Measurements from ENCODE around the gene RPA3.

RPA3 gene

GRCh38 chr7:7654964-7655715, 63.3 kb downstream of the RPA3 start:
- no peak for DNase-seq (ENCODE audit: low read depth, low spot score)

- no peak for DNase-seq (ENCODE audit: low read depth, low spot score)
Measured at GRCh38 chr7:7653593-7654187, 64.7 kb downstream of the RPA3 start.

DNA sequence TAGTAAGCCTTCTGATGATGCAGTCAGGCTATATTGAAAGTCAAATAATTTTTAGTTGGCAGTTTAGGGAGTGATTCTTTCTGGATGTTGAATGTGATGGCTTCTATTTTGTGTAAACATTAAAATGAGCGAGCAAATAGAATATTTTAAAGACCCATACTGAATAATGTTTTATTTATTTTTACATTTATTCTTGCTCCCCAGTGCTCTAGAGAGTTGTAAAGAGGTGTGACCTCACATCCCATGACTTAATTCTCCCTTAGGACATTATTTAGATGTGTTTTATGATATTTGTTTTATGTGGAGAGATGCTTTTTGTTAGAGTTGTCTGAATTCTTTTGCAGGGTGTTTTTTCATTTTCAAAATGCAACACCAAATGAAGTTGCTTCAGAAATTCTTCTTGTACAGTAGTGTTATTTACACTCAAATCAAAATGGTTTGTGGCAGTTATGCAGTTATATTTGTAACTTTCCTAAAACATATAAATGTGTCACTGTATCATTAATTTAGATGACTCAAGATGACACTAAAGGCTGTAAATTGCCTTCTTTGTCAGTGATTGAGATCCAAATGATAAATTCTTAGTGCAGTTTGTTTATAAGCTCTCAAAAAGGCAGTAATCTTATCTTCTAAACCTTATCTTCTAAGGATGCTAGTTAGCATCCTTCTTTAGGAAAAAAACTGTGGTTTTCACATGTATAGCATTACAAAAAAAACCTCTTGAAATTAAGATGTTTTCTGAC, 65.4 kb downstream of the RPA3 start:
- no peak for DNase-seq (ENCODE audit: low read depth, low spot score)

GRCh38 chr7:7651479-7651878, 66.9 kb downstream of the RPA3 start:
- DNase-seq (ENCODE audit: low read depth, low spot score): no peak

- no peak for DNase-seq (ENCODE audit: low read depth, low spot score)
Measured at GRCh38 chr7:7650682-7651206, 67.7 kb downstream of the RPA3 start.

- no peak for DNase-seq (ENCODE audit: low read depth, low spot score)
Measured at GRCh38 chr7:7647495-7648036, 70.8 kb downstream of the RPA3 start.

DNA sequence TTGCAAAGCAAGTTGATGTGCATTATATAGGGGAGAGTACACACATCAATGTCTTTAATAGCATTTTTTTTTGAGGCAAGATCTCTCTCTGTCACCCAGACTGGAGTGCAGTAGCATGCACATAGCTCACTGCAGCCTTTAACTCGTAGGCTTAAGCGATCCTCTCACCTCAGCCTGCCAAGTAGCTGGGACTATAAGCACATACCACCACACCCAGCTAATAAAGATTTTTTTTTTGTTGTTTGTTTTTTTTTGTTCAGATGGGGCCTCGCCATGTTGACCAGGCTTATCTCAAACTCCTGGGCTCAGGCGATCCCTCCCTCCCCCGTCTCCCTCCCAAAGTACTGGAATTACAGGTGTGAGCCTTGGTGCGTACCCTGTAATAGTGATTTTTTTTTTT, 76.3 kb downstream of the RPA3 start:
- no peak for DNase-seq (ENCODE audit: low read depth, low spot score)

GRCh38 chr7:7641129-7641663, 77.2 kb downstream of the RPA3 start:
- no peak for DNase-seq (ENCODE audit: low read depth, low spot score)

GRCh38 chr7:7640221-7641128, 77.9 kb downstream of the RPA3 start, which contains the start of gene UMAD1:
Gene UMAD1 (plus strand): TSS chr7:7640752. CDS start chr7:7673372, 32,620 bp downstream.
- DNase-seq (ENCODE audit: low read depth, low spot score): peak; percentile 95

- DNase-seq (ENCODE audit: low read depth, low spot score): no peak
Measured at GRCh38 chr7:7639847-7640220, 78.6 kb downstream of the RPA3 start.

GRCh38 chr7:7639421-7639820, 79.0 kb downstream of the RPA3 start:
- no peak for DNase-seq (ENCODE audit: low read depth, low spot score)

DNA sequence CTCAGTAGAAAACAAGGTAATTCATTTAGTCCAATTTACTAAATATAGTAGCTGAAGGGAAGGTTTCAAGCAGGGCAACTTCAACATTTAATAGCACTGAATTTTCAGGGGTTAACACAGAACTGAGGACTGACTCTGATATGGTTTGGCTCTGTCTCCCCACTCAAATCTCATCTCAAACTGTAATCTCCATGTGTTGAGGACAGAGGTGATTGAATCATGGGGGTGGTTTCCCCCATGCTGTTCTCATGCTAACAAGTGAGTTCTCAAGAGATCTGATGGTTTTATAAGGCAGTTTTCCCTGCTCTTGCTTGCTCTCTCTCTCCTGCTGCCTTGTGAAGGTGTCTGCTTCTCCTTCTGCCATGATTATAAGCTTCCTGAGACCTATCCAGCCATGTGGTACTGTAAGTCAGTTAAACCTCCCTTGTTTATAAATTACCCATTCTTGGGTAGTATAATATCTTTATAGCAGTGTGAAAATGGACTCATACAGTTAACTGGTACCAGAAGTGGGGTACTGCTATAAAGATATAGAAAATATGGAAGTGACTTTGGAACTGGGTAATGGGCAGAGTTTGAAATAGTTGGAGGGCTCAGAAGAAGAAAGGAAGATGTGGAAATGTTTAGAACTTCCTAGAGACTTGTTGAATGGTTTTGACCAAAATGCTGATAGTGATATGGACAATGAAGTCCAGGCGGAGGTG, 87.6 kb downstream of the RPA3 start:
- DNase-seq (ENCODE audit: low read depth, low spot score): no peak

- no peak for DNase-seq (ENCODE audit: low read depth, low spot score)
Measured at GRCh38 chr7:7628476-7628875, 89.9 kb downstream of the RPA3 start.

GRCh38 chr7:7620644-7621210, 97.7 kb downstream of the RPA3 start:
- DNase-seq (ENCODE audit: low read depth, low spot score): no peak

DNA sequence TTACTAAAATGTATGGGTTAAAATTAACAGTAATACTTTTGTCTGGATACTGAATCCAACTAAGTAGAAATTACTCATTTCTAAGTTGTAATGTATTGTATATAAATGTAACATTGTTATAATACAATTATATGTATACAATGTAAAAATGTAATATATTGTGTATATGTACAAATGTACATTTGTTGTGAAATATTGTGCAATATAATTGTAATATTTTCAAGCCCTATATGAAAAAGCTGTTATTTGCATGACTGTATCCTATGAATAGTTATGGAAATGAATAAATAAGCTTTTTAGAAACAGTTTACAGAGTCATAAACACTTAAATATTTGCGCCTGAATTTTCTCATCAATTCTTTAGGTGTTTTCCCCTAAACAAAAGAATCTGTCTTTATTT, 98.2 kb downstream of the RPA3 start:
- DNase-seq (ENCODE audit: low read depth, low spot score): no peak

- no peak for DNase-seq (ENCODE audit: low read depth, low spot score)
Measured at GRCh38 chr7:7618410-7618809, 100.0 kb downstream of the RPA3 start.

- DNase-seq (ENCODE audit: low read depth, low spot score): no peak
Measured at GRCh38 chr7:7617550-7617949, 100.9 kb downstream of the RPA3 start.

DNA sequence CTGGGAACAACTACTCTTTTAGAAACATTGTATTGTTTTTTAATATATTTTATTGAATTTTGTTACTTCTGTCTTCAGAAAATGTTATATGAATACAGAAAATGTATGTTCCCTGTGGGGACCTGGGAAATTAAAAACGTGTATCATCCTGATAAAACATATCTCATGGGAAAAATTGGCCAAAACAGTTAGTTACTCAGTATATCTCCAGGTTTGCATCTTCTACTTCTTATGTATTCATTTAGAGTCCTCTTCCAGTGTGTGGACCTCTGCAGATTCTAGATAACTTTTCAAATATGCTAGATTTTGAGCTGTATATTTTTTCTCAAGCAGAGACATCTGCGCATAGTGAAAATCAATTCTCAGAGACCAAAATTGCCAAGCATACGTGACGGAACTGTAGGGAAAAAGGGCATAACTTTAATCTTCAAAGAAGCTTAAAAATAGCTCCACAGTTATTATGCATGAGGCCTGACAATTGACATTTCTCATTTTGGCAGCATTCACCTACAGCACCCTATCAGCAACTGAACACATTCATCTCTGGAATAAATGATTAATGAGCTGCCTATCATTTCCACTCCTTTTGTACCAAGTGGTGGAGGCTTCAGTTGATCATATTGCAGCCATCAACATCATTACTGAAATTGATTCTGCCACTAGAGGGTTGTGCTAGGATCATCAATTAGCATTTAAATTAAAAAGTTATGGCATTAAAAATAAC, 104.2 kb downstream of the RPA3 start:
- no peak for DNase-seq (ENCODE audit: low read depth, low spot score)

- no peak for DNase-seq (ENCODE audit: low read depth, low spot score)
Measured at GRCh38 chr7:7613210-7613609, 105.2 kb downstream of the RPA3 start.
